GM23248 (cell line): ENCODE measurements around the gene SMYD1.

Source experiments
- EZH2 ChIP-seq: fragments of 200-600 bp; sonication (generic); IDR thresholded peaks from 2 replicates; pipeline ENCODE4 v1.6.1; 2018; ENCODE audit warnings: antibody characterized with exemption, mild to moderate bottlenecking; ENCODE audit not compliant: insufficient read depth, poor library complexity, severe bottlenecking
- EZH2phosphoT487 ChIP-seq: fragments of 200-600 bp; sonication (generic); IDR thresholded peaks from 2 replicates; pipeline ENCODE4 v1.6.1; 2018; ENCODE audit warnings: antibody characterized with exemption, moderate library complexity, mild to moderate bottlenecking, low read depth; ENCODE audit not compliant: insufficient read depth

GRCh38 chr2:88099798-88100488 is 32.3 kb downstream of the SMYD1 start:
- TF ChIP-seq EZH2 (no peak), EZH2phosphoT487 (no peak)
